PC-3 (cell line): ENCODE results near the gene ASCC3. TPM values are rescaled to one million over a fixed set of nuclear protein-coding genes. Genes with fewer than 3 reads are reported as not detected.
"Not testable (repeated sequence)": the region's sequence is repeated elsewhere in the genome, so short reads cannot be mapped to it uniquely, and the experiment has no call there.

Experiments
- ATAC-seq: fragments of 200-7000 bp; cut with Tn5 transposase; 2 replicates; pipeline ENCODE4 v1.9.1; 2020; ENCODE audit warnings: mild to moderate bottlenecking, moderate library complexity
- BruUV-seq: library from RNA; stranded (reverse); fragments of 400-500 nt; replicated peaks from 2 replicates; lab custom pipeline; 2021; lab: Mats Ljungman, UMichigan
- CTCF ChIA-PET: fragments of 300-600 bp; sonication (Branson Sonifier 250); formaldehyde crosslinking; loops from one replicate; lab custom pipeline; 2022; ENCODE audit warnings: antibody characterized with exemption; lab: Charles Lee
- POLR2A ChIA-PET: fragments of 300-600 bp; sonication (Branson Sonifier 250); formaldehyde crosslinking; loops from one replicate; lab custom pipeline; 2022; ENCODE audit warnings: antibody characterized with exemption; ENCODE audit not compliant: unreplicated experiment; lab: Charles Lee
- DNase-seq: peaks from one replicate; pipeline ENCODE4 v3.0.0-alpha.2; 2015
- H2AFZ ChIP-seq: fragments of 300-600 bp; sonication (generic); 2 replicates; pipeline ENCODE4 v1.6.0; 2016; ENCODE audit warnings: antibody characterized with exemption, low read length
- H3F3A ChIP-seq: fragments of 300-600 bp; sonication (generic); one replicate; pipeline ENCODE4 v1.6.0; 2017; ENCODE audit warnings: antibody characterized with exemption, low read length, control low read depth, mild to moderate bottlenecking; ENCODE audit not compliant: unreplicated experiment
- H3K27ac ChIP-seq: fragments of 300-600 bp; sonication (generic); 2 replicates; pipeline ENCODE4 v1.5.1; 2016; ENCODE audit warnings: mild to moderate bottlenecking, low read length
- H3K27me3 ChIP-seq: fragments of 300-600 bp; sonication (generic); 2 replicates; pipeline ENCODE4 v1.6.1; 2016; ENCODE audit warnings: low read length, mixed read lengths
- H3K36me3 ChIP-seq: fragments of 300-600 bp; sonication (generic); 2 replicates; pipeline ENCODE4 v1.6.1; 2016; ENCODE audit warnings: low read depth, mixed run types, low read length, mixed read lengths
- H3K4me1 ChIP-seq: fragments of 300-600 bp; sonication (generic); 2 replicates; pipeline ENCODE4 v1.5.1; 2016; ENCODE audit warnings: low read length; ENCODE audit not compliant: insufficient read depth
- H3K4me2 ChIP-seq: fragments of 300-600 bp; sonication (generic); 2 replicates; pipeline ENCODE4 v1.6.0; 2016; ENCODE audit warnings: low read length
- H3K4me3 ChIP-seq: fragments of 300-600 bp; sonication (generic); 2 replicates; pipeline ENCODE4 v1.5.1; 2016; ENCODE audit warnings: mild to moderate bottlenecking, low read length, mixed read lengths
- H3K79me2 ChIP-seq: fragments of 300-600 bp; sonication (generic); 2 replicates; pipeline ENCODE4 v1.6.1; 2017; ENCODE audit warnings: low read length, mixed read lengths
- H3K9ac ChIP-seq: fragments of 300-600 bp; sonication (generic); 2 replicates; pipeline ENCODE4 v1.6.0; 2016; ENCODE audit warnings: mild to moderate bottlenecking, low read length
- H3K9me2 ChIP-seq: fragments of 300-600 bp; sonication (generic); replicated peaks from 2 replicates; pipeline ENCODE4 v1.6.1; 2016; ENCODE audit warnings: mixed run types, low read length, mixed read lengths
- H3K9me3 ChIP-seq: fragments of 300-600 bp; sonication (generic); 2 replicates; pipeline ENCODE4 v1.6.1; 2016; ENCODE audit warnings: low read length, mixed read lengths
- H4K20me1 ChIP-seq: fragments of 300-600 bp; sonication (generic); 2 replicates; pipeline ENCODE4 v1.6.1; 2016; ENCODE audit warnings: low read length, mixed read lengths
- EZH2 ChIP-seq: fragments of 300-600 bp; sonication (generic); IDR thresholded peaks from one replicate; pipeline ENCODE4 v1.6.1; 2017; ENCODE audit warnings: antibody characterized with exemption, mild to moderate bottlenecking, low read length; ENCODE audit not compliant: unreplicated experiment
- EZH2phosphoT487 ChIP-seq: fragments of 300-600 bp; sonication (generic); IDR thresholded peaks from 2 replicates; pipeline ENCODE4 v1.6.1; 2018; ENCODE audit warnings: mild to moderate bottlenecking, antibody characterized with exemption, low read length, borderline replicate concordance
- intact Hi-C: fragments of 100-400 bp; cut with micrococcal nuclease; formaldehyde crosslinking; loops from 2 replicates; pipeline ENCODE4 v1.9.0; 2023
- total RNA-seq: library from RNA; depleted of rRNA; stranded (reverse); fragments of >200 nt; gene quantifications from 2 replicates; pipeline ENCODE4 v1.2.3, GENCODE V29; 2014
- TF ChIP-seq, protein P1 (sequence below): fragments of 300-600 bp; sonication (generic); conservative IDR thresholded peaks from 2 replicates; pipeline ENCODE4 v1.5.1; 2017; ENCODE audit warnings: antibody characterized with exemption, low read depth, mild to moderate bottlenecking, low read length

ASCC3 gene
- total RNA-seq, 1 experiment from 2014 or later, result 27.7 TPM

DNA sequence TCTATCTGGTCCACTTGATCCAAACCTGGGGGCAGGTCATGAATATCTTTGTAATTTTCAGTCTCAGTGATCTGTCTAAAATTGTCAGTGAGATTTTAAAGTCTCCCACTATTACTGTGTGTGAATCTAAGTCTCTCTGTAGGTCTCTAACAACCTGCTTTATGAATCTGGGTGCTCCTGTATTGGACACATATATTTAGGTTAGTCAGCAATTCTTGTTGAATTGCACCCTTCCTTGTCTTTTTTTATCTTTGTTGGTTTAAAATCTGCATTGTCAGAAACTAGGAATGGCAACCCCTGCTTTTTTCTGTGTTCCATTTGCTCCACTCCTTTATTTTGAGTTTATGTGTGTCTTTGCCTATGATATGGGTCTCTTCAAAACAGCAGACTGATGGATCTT, 140.7 kb downstream of the ASCC3 start:
- Histone ChIP-seq H3K79me2 (no peaks in the 10 kb centered on the region), H3K4me3 (no peak overlapping the region), H3K4me1 (no peaks in the 10 kb centered on the region), H4K20me1 (no peaks in the 10 kb centered on the region), H3K36me3 (peaks cover 7% of the 10 kb centered on the region; the same call in 1 of the 2 replicates), H2AFZ (no peak overlapping the region), H3K9me2 (no peaks in the 10 kb centered on the region), H3K9ac (no peak overlapping the region), H3K9me3 (no peaks in the 10 kb centered on the region), H3K27ac (no peak overlapping the region), H3K4me2 (no peak overlapping the region), H3K27me3 (no peaks in the 10 kb centered on the region), H3F3A (no peaks in the 10 kb centered on the region)
- TF ChIP-seq EZH2phosphoT487, result no peak
- TF ChIP-seq, protein P1, sequence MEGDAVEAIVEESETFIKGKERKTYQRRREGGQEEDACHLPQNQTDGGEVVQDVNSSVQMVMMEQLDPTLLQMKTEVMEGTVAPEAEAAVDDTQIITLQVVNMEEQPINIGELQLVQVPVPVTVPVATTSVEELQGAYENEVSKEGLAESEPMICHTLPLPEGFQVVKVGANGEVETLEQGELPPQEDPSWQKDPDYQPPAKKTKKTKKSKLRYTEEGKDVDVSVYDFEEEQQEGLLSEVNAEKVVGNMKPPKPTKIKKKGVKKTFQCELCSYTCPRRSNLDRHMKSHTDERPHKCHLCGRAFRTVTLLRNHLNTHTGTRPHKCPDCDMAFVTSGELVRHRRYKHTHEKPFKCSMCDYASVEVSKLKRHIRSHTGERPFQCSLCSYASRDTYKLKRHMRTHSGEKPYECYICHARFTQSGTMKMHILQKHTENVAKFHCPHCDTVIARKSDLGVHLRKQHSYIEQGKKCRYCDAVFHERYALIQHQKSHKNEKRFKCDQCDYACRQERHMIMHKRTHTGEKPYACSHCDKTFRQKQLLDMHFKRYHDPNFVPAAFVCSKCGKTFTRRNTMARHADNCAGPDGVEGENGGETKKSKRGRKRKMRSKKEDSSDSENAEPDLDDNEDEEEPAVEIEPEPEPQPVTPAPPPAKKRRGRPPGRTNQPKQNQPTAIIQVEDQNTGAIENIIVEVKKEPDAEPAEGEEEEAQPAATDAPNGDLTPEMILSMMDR, result no peak
- ChIA-PET CTCF (no interaction called here), POLR2A (no interaction called here)
- ATAC-seq, result no peak
- DNase-seq, result no peak
- no TSS peak for BruUV-seq
- intact Hi-C loops, result no loop called here

DNA sequence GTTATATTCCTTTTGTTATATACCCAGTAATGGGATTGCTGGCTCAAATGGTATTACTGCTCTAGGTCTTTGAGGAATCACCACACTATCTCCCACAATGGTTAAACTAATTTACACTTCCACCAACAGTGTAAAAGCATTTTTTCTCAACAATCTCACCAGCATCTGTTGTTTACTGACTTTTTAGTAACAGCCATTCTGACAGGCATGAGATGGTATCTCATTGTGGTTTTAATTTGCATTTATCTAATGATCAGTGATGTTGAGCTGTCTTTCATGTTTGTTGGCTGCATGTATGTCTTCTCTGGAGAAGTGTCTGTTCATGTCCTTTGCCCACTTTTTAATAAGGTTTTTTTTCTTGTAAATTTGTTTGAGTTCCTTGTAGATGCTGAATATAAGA, 143.4 kb downstream of the ASCC3 start:
- H4K20me1 ChIP-seq, BruUV-seq, H2AFZ ChIP-seq, intact Hi-C loops, H3K4me1 ChIP-seq, H3K36me3 ChIP-seq, H3K79me2 ChIP-seq, H3K4me2 ChIP-seq, DNase-seq, H3K4me3 ChIP-seq, H3K9me3 ChIP-seq, CTCF ChIA-PET, H3K9ac ChIP-seq, ATAC-seq, H3K9me2 ChIP-seq, H3K27ac ChIP-seq, H3K27me3 ChIP-seq, H3F3A ChIP-seq, POLR2A ChIA-PET: not testable (repeated sequence)

DNA sequence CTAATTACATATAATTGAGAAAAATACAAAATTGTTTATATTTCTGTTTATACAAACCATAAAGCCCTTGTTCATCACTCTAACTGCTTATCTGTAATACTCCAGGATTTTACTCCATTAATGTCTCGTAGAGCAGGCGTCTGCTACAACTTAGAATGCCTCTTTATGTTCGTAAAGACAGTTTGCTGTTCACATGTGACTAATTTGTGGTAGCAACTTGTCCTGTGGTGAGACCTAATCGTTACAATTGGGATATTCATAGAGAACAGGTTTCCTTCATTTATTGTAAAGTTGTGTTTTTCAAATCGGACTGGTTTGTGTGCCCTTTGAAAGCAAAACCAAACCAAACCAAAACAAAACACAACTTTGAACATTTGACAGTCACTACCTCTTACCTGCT, 149.7 kb downstream of the ASCC3 start:
- Histone ChIP-seq H3F3A (no peaks in the 10 kb centered on the region), H3K36me3 (no peaks in the 10 kb centered on the region), H3K9me2 (no peaks in the 10 kb centered on the region), H4K20me1 (no peaks in the 10 kb centered on the region), H3K4me3 (no peak overlapping the region), H2AFZ (no peak overlapping the region), H3K9ac (no peak overlapping the region), H3K27ac (no peak overlapping the region), H3K4me2 (no peak overlapping the region), H3K79me2 (no peaks in the 10 kb centered on the region), H3K27me3 (no peaks in the 10 kb centered on the region), H3K9me3 (no peaks in the 10 kb centered on the region), H3K4me1 (no peaks in the 10 kb centered on the region)
- no peak for ATAC-seq
- TF ChIP-seq, protein P1, result no peak
- TF ChIP-seq EZH2phosphoT487, result no peak
- no peak for TF ChIP-seq EZH2
- ChIA-PET CTCF (no interaction called here), POLR2A (no interaction called here)
- intact Hi-C loops, result no loop called here
- DNase-seq, result no peak
- BruUV-seq, result no TSS peak
